ENCODE data around the gene DLG4.

DLG4 gene

GRCh38 chr17:7226721-7227710, 7.4 kb upstream of the DLG4 start:
- DNase-seq (ENCODE audit: low read depth) = no peak
- no peak overlapping the region for H3K4me3 ChIP-seq (ENCODE audit: low read depth, low read length)
- no peak for TF ChIP-seq CTCF (conservative IDR thresholded peaks at IDR 0.05; ENCODE audit: low read depth, low read length)

GRCh38 chr17:7225711-7226331, 6.2 kb upstream of the DLG4 start:
- DNase-seq (ENCODE audit: low read depth) = no peak
- H3K4me3 ChIP-seq (ENCODE audit: low read depth, low read length) = no peak overlapping the region
- TF ChIP-seq CTCF (conservative IDR thresholded peaks at IDR 0.05; ENCODE audit: low read depth, low read length) = no peak

- TF ChIP-seq CTCF (conservative IDR thresholded peaks at IDR 0.05; ENCODE audit: low read depth, low read length) = no peak
- H3K4me3 ChIP-seq (ENCODE audit: low read depth, low read length) = no peak overlapping the region
- DNase-seq (ENCODE audit: low read depth) = no peak
These were observed 5.0 kb upstream of the DLG4 start for GRCh38 chr17:7224661-7225111.

GRCh38 chr17:7224110-7224509, 4.5 kb upstream of the DLG4 start:
- no peak for DNase-seq (ENCODE audit: low read depth)
- H3K4me3 ChIP-seq (ENCODE audit: low read depth, low read length) = no peak overlapping the region
- no peak for TF ChIP-seq CTCF (conservative IDR thresholded peaks at IDR 0.05; ENCODE audit: low read depth, low read length)

- H3K4me3 ChIP-seq (ENCODE audit: low read depth, low read length) = no peak overlapping the region
- no peak for DNase-seq (ENCODE audit: low read depth)
- no peak for TF ChIP-seq CTCF (conservative IDR thresholded peaks at IDR 0.05; ENCODE audit: low read depth, low read length)
These were observed 3.7 kb upstream of the DLG4 start for GRCh38 chr17:7223375-7223774.

GRCh38 chr17:7222972-7223292, 3.3 kb upstream of the DLG4 start:
- H3K4me3 ChIP-seq (ENCODE audit: low read depth, low read length) = no peak overlapping the region
- TF ChIP-seq CTCF (conservative IDR thresholded peaks at IDR 0.05; ENCODE audit: low read depth, low read length) = no peak
- no peak for DNase-seq (ENCODE audit: low read depth)

All from choroid plexus epithelial cell (primary cell).